AG04449 (cell line): Measurements from ENCODE around the gene RETREG2.

Experiments
- CTCF ChIA-PET: fragments of 350-600 bp; formaldehyde crosslinking; extraction: SDS; loops from one replicate; lab custom pipeline; 2021; ENCODE audit warnings: antibody characterized with exemption; lab: Yijun Ruan, JAX
- POLR2A ChIA-PET: fragments of 400-600, 350-600 bp; formaldehyde crosslinking; extraction: SDS; loops from one replicate; lab custom pipeline; 2020; ENCODE audit warnings: antibody characterized with exemption, inconsistent platforms; lab: Yijun Ruan, JAX
- DNase-seq: peaks from one replicate; pipeline ENCODE4 v3.0.0-alpha.2; 2010; ENCODE audit warnings: low read depth, low spot score
- H3K4me3 ChIP-seq: 2 replicates; pipeline ENCODE4 v1.5.1; 2011; ENCODE audit warnings: low read depth, mild to moderate bottlenecking, control low read depth, low read length
- CTCF ChIP-seq: IDR thresholded peaks from one replicate; pipeline ENCODE4 v1.5.1; 2011; ENCODE audit warnings: mild to moderate bottlenecking, moderate library complexity, low read length, control low read depth, inconsistent platforms; ENCODE audit not compliant: insufficient read depth; ENCODE audit errors: missing control alignments

The RETREG2 gene

GRCh38 chr2:219133976-219134375 is 44.1 kb upstream of the RETREG2 start:
- CTCF ChIA-PET: interaction anchor here (0.7 to 8.9 kb wide), 9 partner anchors 10 to 161 kb away, joined by 3 to 104 read pairs (median 5); no protein-coding TSS in a partner anchor
- no peak for TF ChIP-seq CTCF
- H3K4me3 ChIP-seq: no peak overlapping the region
- DNase-seq: no peak
- POLR2A ChIA-PET: no interaction called here

GRCh38 chr2:219140722-219141121 is 37.4 kb upstream of the RETREG2 start:
- DNase-seq: no peak
- TF ChIP-seq CTCF: no peak
- CTCF ChIA-PET: interaction anchor here (1.5 to 5.6 kb wide), 4 partner anchors 12 to 37 kb away, joined by 4 to 33 read pairs (median 12); partner anchors contain the start of gene NHEJ1
- POLR2A ChIA-PET: no interaction called here
- no peak overlapping the region for H3K4me3 ChIP-seq

GRCh38 chr2:219142329-219142728 is 35.7 kb upstream of the RETREG2 start:
- TF ChIP-seq CTCF: peak; percentile 51
- POLR2A ChIA-PET: no interaction called here
- CTCF ChIA-PET: interaction anchor here (0.6 to 18.2 kb wide), 17 partner anchors 11 to 162 kb away, joined by 3 to 409 read pairs (median 4); partner anchors contain the start of genes IHH and NHEJ1
- no peak overlapping the region for H3K4me3 ChIP-seq
- peak; percentile 46 for DNase-seq

GRCh38 chr2:219149667-219150066 is 28.4 kb upstream of the RETREG2 start:
- ChIA-PET CTCF (interaction anchor here (0.6 to 18.2 kb wide), 12 partner anchors 10 to 665 kb away, joined by 3 to 409 read pairs (median 17); partner anchors contain the start of genes IHH and NHEJ1), POLR2A (no interaction called here)
- no peak for DNase-seq
- no peak overlapping the region for H3K4me3 ChIP-seq
- TF ChIP-seq CTCF: no peak

GRCh38 chr2:219155054-219155644 is 22.9 kb upstream of the RETREG2 start:
- peak; percentile 34 for TF ChIP-seq CTCF
- ChIA-PET POLR2A (no interaction called here), CTCF (interaction anchor here (0.6 to 18.2 kb wide), 39 partner anchors 11 to 303 kb away, joined by 3 to 409 read pairs (median 4); partner anchors contain the start of genes CFAP65, CRYBA2 and IHH)
- no peak for DNase-seq
- H3K4me3 ChIP-seq: no peak overlapping the region

- H3K4me3 ChIP-seq: no peak overlapping the region
- POLR2A ChIA-PET: no interaction called here
- TF ChIP-seq CTCF: no peak
- CTCF ChIA-PET: interaction anchor here (0.7 to 18.2 kb wide), 19 partner anchors 10 to 673 kb away, joined by 3 to 409 read pairs (median 6); partner anchors contain the start of genes CRYBA2 and IHH
- DNase-seq: no peak
Measured at GRCh38 chr2:219157396-219157795, 20.7 kb upstream of the RETREG2 start.
